GM19240 (cell line): Measurements from ENCODE around the gene ZNF800.
"Not testable (repeated sequence)": the region's sequence is repeated elsewhere in the genome, so short reads cannot be mapped to it uniquely, and the experiment has no call there.

Experiments used
- DNase-seq: peaks from one replicate; pipeline ENCODE4 v3.0.0; 2011; ENCODE audit warnings: low spot score; ENCODE audit not compliant: insufficient read length

Gene ZNF800, protein sequence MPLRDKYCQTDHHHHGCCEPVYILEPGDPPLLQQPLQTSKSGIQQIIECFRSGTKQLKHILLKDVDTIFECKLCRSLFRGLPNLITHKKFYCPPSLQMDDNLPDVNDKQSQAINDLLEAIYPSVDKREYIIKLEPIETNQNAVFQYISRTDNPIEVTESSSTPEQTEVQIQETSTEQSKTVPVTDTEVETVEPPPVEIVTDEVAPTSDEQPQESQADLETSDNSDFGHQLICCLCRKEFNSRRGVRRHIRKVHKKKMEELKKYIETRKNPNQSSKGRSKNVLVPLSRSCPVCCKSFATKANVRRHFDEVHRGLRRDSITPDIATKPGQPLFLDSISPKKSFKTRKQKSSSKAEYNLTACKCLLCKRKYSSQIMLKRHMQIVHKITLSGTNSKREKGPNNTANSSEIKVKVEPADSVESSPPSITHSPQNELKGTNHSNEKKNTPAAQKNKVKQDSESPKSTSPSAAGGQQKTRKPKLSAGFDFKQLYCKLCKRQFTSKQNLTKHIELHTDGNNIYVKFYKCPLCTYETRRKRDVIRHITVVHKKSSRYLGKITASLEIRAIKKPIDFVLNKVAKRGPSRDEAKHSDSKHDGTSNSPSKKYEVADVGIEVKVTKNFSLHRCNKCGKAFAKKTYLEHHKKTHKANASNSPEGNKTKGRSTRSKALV

DNA sequence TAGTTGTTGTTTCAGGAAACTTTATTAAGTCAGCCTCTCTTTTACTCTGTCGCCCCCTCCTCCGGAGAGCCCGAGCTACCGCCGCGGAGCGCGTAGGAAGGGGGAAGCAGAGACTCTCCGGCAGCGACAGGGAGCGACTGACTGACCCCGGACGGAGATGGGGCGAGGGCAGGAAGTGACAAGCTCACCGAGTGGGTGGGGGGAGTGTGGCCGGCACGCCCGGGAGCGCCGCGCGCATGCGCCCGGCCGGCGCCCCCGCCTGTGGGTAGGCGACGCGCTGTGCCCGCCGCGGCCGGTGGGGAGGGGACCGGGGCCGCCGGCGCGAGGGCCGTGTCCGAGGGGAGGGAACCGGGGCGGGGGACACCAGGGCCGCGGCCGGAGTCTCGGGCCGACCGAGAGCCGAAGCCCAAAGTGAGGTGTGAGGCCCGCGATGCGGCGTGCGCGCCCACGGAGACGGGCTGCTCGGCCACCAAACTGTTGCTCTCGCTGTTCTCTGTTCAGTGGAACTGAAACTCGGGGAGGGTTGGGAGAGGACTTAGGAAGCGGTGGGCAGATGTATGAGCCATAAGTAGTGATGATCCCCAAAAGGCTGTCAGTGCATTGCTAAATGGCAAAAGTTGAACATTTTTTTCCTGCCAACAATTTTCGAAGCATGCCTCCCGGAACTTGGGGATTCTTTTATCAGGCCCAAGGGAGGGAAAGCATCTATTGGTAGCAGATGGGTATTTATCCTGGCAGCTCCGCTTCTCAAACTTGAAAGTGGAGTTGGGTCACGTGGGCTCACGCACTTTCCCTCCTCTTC is at the start of gene ZNF800:
ZNF800 (minus strand) TSS at position 143 of the 802 bp plus-strand sequence. CDS start 1,151 bp downstream, outside the sequence.
- peak; percentile 75 for DNase-seq

DNA sequence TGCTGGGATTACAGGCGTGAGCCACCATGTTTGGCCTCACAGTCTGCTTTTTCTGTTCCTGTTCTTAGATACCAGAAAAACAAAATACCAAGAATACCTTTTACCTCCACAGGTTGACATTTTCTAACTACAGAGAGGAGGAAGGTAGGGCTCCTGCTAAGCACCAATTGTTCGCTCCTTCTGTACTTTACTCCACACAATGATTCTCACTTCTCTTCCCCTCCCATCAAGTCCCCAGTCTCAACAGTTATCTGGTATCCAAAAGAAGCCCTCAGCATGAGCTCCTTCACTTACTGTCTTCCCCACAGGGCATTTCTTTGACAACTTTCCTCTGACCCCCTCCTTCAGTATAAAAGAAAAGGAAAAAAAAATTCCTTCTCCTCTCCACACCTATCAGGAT is 47.7 kb upstream of the ZNF800 start:
- no peak for DNase-seq

DNA sequence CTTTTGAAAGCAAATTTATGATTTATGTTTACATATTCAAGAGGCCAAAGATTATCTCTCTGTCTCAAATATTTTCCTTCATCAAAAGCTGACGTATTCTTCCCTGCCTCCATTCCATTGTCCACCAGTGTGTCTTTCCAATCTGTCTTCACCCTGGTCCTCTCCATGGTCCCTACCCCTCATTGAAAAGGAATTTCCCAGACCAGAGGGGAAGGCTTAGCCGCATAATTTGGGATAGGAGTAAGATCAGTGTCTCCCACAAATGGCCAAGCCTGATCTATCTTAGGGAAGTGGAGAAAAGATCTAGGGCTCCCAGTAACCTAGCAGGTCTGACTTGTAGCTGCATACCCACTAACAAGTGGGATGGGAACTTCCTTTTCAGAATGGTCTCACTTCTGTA is 46.3 kb upstream of the ZNF800 start:
- DNase-seq = no peak

DNA sequence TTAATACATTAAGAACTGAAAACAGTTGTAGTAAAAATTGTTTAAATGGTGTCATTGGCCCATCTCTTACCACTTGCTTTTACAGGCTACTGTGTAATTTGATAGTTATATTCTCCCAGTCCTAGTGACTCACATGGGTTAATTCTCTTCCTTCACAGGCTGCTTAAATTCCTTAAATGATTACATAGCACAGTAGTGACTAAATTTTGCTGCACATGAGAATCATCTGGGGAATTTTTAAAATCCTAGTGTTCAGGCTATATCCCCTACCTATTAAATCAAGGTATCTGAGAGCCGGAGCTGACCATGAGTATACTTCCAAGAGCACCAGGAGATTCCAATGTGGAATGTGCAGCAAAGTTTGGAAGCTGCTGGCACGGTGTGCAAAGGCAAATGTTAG is 45.3 kb upstream of the ZNF800 start:
- no peak for DNase-seq

DNA sequence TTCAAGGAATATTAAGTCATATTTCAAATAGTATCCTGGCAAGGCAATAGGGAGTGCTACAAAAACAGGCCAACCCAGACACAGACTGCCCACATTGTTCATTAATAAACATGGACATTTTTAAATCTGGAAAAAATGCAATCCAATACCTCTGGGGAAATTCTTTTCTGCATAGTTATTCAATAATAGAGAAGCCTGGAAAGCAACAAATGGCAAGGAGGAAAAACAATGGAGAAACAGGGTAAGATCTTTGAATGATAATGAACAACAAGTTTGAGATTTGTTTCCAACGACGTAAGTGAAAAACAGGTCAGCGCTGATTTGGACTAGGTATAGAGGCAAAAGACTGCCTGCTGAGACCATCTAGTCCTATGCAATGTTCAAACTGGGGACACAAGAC is 44.7 kb upstream of the ZNF800 start:
- DNase-seq = no peak

DNA sequence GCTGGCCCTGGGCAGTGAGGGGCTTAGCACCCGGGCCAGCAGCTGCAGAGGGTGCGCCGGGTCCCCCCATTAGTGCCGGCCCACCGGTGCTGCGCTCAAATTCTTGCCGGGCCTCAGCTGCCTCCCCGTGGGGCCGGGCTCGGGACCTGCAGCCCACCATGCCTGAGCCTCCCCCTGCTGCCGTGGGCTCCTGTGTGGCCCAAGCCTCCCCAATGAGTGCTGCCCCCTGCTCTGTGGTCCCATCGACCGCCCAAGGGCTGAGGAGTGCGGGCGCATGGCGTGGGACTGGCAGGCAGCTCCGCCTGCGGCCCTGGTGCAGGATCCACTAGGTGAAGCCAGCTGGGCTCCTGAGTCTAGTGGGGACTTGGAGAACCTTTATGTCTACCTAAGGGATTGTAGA is 36.8 kb upstream of the ZNF800 start:
- DNase-seq = not testable (repeated sequence)

DNA sequence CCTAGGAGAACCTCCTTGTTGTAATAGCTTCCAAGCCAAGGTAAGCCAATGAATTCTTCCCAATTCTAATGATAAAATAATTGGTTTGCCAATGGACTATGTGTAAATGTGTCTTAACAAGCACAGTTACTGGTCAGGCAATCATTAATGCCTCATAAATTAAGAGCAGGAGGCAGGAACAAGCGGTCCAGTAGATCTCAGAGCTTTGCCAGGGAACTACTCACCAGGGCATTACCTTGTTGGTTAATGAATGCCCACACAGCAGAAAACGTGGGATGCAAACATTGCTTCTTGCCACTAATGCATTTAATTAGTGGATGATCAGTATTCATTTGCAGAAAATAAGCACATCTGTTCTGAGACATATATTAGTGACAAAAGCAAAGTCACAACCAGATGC is 26.7 kb upstream of the ZNF800 start:
- no peak for DNase-seq

DNA sequence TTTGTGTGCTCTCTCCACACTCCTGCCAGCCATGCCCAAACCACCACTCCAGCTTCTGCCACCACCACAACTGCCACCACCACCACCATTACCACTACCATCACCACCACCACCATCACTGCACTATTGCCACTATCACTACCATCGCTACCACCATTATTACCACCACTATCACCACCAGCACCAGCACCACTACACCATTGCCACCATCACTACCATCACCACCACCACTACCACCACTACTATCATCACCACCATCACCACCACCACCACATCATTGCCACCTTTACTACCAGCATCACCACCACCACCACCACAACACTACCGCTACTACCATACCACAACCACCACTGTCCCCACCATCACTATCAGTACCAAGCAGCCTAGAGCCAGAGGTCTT is 26.0 kb upstream of the ZNF800 start:
- no peak for DNase-seq

DNA sequence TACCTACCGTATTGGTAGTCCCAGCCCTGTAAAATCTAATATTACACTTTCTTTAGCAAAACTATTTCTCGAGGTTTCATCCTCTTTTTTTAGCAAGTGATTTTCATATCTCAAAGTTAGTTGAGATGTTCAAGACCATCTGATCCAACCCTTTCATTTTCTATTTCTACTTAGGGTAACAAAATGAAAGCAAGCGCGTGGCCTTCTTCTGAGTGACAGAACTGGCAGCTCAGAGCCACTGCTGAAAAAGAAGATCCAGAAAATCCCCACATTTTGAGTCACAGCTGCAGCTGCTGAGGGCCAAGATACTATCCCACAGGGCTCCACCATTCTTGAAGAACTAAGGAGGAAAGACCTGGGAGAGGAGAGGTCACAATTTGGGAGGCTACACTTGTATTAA is 24.8 kb upstream of the ZNF800 start:
- peak; percentile 8 for DNase-seq

DNA sequence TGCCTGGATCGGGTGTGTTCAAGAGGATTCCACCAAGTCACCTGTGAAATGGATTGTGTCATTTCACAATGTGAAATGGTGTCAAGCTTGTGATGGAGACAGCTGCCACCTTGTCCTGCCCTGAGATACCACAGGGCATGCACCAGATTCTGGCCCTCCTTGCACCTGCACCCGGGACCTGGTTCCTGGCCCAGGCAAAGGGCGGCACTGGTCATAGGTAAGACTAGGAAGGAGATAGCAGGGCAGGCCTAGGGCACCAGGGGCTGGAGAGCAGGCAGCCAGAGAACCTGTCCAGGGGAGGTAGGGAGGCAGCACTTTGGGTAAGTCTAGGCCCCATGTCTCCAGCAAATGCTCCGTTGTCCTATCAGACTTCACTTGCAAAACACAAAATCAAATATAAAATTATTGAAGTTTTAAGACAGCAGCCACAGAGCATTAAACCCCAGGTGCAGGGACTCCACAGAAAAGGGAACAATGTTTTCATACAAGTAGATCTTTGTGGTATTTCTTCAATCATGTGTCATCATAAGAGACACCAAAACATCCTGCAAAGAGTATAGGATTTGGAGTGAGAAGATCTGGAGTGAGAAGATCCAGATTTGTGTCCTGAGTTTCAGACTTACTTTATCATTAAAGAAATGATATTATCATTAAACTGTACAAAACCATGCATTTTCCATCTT is 22.7 kb upstream of the ZNF800 start:
- DNase-seq = no peak

DNA sequence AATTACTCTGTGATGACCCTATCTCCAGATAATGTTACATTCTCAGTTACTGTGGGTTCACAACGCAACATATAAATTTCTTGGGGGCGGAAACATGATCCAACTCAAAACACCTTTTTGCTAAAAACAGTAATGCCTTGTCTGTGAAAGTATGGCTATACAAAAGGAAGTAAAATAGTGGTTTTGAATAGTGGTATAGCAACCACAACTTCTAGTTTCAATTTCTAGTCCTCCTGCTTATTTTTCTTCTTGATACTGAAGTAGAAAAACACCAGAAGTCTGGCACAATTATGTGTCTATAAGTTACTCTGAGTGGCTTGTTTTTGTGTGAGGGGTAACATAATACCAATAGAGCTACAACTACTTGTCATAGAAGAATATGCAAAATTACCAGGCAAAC is 21.5 kb upstream of the ZNF800 start:
- DNase-seq = no peak

DNA sequence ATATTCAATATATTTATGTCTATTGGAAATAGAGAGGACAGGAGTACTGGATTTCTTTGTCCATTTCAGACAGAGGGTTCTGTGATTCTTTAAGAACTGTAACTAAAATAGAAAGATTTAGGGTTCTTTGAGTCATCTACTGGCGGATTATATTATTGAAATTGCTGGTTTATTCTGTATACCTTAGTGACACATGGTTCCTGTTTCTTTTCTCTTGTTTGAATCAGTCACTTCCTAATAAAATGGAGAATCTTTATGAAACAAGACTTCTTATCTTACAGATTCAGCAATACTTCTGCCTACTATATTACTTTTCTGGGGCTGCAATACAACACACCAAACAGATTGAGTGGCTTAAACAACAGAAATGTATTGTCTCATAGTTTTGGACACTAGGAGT is 20.8 kb upstream of the ZNF800 start:
- no peak for DNase-seq

DNA sequence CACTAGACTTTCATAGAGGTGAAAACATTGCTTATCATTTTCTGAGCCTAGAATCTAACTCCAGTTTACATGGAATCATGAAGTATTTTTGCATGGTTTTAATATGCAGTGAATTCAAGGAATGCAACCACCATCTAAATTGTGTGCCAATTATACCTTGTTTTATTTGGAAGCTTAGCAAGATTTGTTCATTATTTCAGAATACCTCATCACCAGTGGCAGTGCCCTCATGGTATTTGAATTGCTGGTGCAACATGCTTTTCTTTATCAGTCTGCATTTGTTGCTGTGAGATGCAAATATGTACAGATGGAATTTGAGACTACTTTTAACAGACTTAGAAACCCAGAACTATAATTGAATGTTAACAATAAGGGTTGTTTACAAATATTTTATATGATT is 18.7 kb upstream of the ZNF800 start:
- no peak for DNase-seq

DNA sequence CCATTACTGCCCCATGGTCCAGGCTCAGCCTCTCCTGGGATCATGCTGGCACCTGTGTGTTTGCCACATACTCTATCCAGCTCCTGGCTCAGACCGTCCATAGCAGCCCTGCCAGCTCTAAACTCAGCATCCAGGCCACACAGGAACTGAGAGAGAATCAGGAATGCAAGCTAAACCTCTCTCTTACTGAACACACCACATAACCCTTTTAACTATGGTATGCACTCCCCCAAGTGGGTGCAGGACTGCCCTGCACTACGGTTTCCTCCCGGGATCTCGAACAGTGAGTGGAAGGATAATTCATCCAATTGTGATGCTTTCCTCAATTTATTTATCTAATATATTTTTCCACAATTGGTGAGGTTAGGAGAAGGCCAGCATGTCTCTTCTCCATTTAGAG is 17.1 kb upstream of the ZNF800 start:
- DNase-seq = no peak

DNA sequence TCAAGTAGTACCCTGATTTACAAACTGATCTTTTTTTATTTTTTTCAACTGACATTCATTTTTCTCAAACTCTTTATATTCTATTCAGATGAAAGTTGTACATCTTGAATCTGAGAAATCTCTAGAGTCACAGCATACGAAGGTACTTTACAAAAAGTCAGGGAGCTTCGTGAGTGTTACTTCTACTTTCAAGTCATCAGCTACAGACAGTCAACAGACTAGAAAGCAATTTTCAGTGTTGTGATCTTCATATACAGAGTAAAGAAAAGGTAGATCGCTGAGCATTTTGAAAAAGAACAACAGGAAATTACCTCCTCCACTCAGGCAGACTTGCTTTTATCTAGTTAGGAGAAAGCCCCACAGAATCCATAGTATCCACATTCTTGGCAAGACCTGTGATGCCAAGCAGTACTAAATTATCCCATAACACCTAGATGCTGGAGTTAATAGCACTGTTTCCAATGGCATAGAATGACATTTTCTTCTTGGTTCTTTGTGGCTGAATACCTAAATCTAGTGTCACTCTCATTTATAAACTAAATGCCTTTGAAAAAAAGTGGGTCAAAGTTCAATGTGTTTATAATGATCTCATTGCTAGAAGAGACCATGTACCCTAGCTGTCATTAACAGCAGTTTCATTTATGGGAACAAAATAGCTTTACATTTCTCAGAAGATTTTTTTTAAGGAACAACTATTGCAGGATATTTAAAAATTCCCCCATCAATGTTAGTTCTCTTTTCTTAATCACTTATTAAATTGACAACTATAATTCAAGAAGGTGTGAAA is 12.0 kb upstream of the ZNF800 start:
- no peak for DNase-seq

DNA sequence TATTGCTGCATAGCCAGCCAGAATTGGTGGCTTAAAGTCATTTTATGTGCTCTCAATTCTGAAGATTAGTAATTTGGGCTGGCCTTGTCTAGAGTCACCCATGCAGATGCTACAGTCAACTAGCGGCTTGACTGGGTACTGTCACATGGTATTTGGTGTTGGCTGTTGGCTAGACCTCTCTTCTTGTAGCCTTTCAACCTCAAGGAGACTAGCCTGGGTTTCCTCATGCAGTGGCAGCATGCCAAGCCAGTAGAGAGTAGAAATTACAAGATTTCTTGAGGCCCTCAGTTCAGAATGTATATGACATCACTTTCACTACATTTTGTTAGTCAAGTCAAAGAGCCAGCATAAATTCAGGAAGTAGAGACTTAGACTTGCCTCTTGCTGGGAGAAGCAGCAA is 3.7 kb upstream of the ZNF800 start:
- no peak for DNase-seq

DNA sequence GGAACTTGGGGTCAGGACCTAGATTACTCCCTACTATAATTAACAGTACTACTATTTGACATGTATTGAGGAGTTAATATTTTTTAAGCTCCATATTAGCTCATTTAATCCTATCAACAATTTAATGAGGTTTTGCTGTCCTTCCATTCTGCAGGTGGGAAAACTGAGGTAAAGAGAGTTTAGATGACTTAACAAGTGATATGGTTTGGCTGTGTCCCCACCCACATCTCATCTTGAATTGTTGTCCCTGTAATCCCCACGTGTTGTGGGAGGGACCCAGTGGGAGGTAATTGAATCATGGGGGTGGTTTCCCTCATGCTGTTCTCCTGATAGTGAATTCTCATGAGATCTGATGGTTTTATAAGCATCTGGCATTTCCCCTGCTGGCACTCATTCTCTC is 2.6 kb upstream of the ZNF800 start:
- not testable (repeated sequence) for DNase-seq

DNA sequence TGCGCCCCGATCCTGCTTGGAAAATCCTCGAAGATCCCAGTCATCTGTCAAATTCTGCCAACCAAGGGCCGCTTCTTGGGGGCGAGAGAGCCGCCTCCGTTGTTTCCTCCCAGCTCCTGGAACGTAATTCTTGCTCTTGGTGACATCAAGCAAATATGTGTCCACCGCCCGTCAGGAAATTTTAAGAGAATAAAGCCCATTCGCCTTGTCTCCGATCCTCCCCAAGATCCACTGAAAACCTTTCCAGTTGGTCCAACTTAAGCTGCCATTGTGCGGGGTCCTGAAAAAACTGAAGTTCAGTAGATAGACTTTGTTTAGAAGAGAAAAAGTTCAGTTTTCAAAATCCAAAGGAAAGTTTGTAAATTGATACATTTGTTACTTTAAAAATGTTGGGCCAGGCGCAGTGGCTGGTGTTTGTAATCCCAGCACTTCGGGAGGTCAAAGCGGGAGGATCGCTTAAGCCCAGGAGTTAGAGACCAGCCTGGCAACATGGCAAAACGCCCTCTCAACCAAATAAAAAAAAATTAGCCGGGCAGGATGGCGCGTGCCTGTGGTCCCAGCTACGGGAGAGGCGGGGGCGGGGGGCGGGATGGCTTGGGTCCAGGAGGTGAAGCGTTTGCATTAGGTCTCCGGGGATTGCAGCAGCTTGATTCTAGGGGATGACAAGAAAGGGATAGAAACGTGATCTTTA is 1.0 kb upstream of the ZNF800 start:
- DNase-seq = no peak

DNA sequence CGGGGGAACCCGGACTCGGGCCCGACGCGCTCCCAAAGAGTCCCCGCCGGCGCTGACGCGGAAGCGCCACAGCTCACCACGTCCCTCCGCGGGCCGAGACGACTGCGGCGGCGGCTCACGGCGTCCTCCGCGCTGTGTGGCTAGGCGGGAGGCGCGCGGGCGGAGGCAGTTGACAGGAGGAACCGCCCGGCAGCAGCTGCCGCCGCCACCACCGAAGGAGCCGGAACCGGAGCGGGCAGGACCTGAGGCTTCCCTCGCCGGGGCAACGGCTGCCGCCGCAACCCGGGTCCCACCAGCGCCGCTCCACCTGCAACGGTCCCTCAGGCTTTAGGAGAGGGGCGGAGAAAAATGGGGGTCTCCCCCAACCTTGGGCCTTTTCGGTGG is 334 bp downstream of the ZNF800 start:
- no peak for DNase-seq

DNA sequence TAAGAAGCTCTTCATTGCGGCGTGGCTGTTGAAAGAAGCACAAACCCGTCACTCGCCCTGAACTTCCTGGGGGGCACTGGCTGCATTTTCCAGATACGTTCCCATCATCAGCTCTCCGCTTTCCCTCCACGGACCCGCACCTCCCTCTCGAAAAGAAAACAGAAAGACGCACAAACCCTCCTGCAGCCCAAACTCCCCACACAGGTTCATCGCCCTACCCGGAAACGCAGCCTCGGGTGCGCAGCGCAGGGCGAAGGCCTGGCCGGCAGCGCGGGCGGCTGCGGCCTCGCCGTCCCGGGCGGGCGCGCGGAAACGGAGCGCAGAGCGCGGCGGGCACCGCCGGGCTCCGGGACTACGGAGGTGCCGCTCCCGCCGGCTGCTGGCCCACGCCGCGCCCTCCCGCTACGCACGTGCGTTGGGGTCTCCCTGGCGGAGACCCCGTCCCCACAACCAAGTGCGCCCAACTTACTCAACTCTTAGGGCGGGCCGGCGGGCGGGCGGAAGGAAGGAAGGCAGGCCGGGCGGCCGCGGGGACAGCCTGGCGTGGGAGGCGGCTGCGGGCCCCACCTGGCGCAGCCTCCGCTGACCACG is 822 bp downstream of the ZNF800 start:
- peak; percentile 11 for DNase-seq
